SK-N-SH (cell line): ENCODE measurements around the gene BCL11B. TPM values are rescaled to one million over a fixed set of nuclear protein-coding genes. Genes with fewer than 3 reads are reported as not detected.

Experiments used
- CTCF ChIA-PET: fragments of 300-600, 350-600 bp; formaldehyde crosslinking; extraction: SDS; loops from one replicate; lab custom pipeline; 2021; lab: Yijun Ruan, JAX
- POLR2A ChIA-PET: fragments of 350-600 bp; sonication (Branson Sonifier 250); formaldehyde crosslinking; extraction: SDS; loops from one replicate; lab custom pipeline; 2020; ENCODE audit warnings: antibody characterized with exemption, inconsistent platforms; lab: Yijun Ruan, JAX
- DNase-seq: peaks from one replicate; pipeline ENCODE4 v3.0.0; 2012
- H2AFZ ChIP-seq: fragments of 200-600 bp; sonication (generic); 2 replicates; pipeline ENCODE4 v1.8.1; 2016; ENCODE audit warnings: antibody characterized with exemption, mild to moderate bottlenecking, low read depth
- H3F3A ChIP-seq: fragments of 200-600 bp; sonication (generic); replicated peaks from 2 replicates; pipeline ENCODE3; 2016; ENCODE audit warnings: antibody characterized with exemption, mild to moderate bottlenecking; ENCODE audit not compliant: insufficient read depth
- H3K27ac ChIP-seq, 2 experiments: fragments of 200-500 bp in 1 of 2; fragments of 200-600 bp in 1 of 2; sonication (Bioruptor generic) in 1 of 2; sonication (generic), shearing (Covaris generic) in 1 of 2; 2 replicates each; pipeline versions ENCODE4 v1.5.1 to v1.6.1; 2014 to 2016; ENCODE audit warnings: low read depth in 2 of 2, inconsistent platforms in 1 of 2, low read length in 1 of 2, mild to moderate bottlenecking in 1 of 2, mixed read lengths in 1 of 2
- H3K27me3 ChIP-seq: fragments of 200-600 bp; sonication (generic), shearing (Covaris generic); 2 replicates; pipeline ENCODE4 v1.6.1; 2016; ENCODE audit warnings: mixed run types; ENCODE audit not compliant: insufficient read depth
- H3K36me3 ChIP-seq, 2 experiments: fragments of 200-500 bp in 1 of 2; fragments of 200-600 bp in 1 of 2; sonication (Bioruptor generic) in 1 of 2; sonication (generic) in 1 of 2; replicated peaks in 1 of 2; 2 replicates each; pipeline versions ENCODE3 to v1.5.1; 2014 to 2016; ENCODE audit warnings: low read length in 1 of 2, mild to moderate bottlenecking in 1 of 2; ENCODE audit not compliant: insufficient read depth in 2 of 2, control insufficient read depth in 1 of 2
- H3K4me1 ChIP-seq, 2 experiments: fragments of 200-500 bp in 1 of 2; fragments of 200-600 bp in 1 of 2; sonication (Bioruptor generic) in 1 of 2; sonication (generic), shearing (Covaris generic) in 1 of 2; 2 replicates each; pipeline versions ENCODE4 v1.5.1 to v1.6.1; 2014 to 2016; ENCODE audit warnings: low read depth in 1 of 2, low read length in 1 of 2, mixed run types in 1 of 2; ENCODE audit not compliant: insufficient read depth in 2 of 2, control insufficient read depth in 1 of 2
- H3K4me2 ChIP-seq: fragments of 200-600 bp; sonication (generic), shearing (Covaris generic); 2 replicates; pipeline ENCODE4 v1.6.1; 2017; ENCODE audit warnings: mixed run types
- H3K4me3 ChIP-seq, 2 experiments: fragments of 200-500 bp in 1 of 2; fragments of 200-600 bp in 1 of 2; sonication (Bioruptor generic) in 1 of 2; sonication (generic), shearing (Covaris generic) in 1 of 2; 2 replicates each; pipeline versions ENCODE4 v1.5.1 to v1.8.1; 2014 to 2016; ENCODE audit warnings: low read depth in 2 of 2, inconsistent platforms in 1 of 2, low read length in 1 of 2, mild to moderate bottlenecking in 1 of 2, mixed read lengths in 1 of 2, moderate library complexity in 1 of 2
- H3K79me2 ChIP-seq: fragments of 200-600 bp; sonication (generic); 2 replicates; pipeline ENCODE4 v1.8.1; 2017; ENCODE audit warnings: mild to moderate bottlenecking; ENCODE audit not compliant: insufficient read depth
- H3K9ac ChIP-seq: fragments of 200-600 bp; sonication (generic); 2 replicates; pipeline ENCODE4 v1.6.1; 2017; ENCODE audit warnings: mixed run types
- H3K9me2 ChIP-seq: fragments of 200-600 bp; sonication (generic); 2 replicates; pipeline ENCODE4 v1.6.1; 2017; ENCODE audit warnings: mixed run types
- H3K9me3 ChIP-seq: fragments of 200-600 bp; sonication (generic); 2 replicates; pipeline ENCODE4 v1.6.1; 2017; ENCODE audit warnings: mixed run types, mild to moderate bottlenecking, moderate library complexity
- H4K20me1 ChIP-seq: fragments of 200-600 bp; sonication (generic); 2 replicates; pipeline ENCODE4 v1.6.1; 2017; ENCODE audit warnings: mild to moderate bottlenecking, mixed run types; ENCODE audit not compliant: insufficient read depth
- CHD2 ChIP-seq: fragments of 150-350 bp; IDR thresholded peaks from 2 replicates; pipeline ENCODE4 v1.6.1; 2018; ENCODE audit warnings: low read length; ENCODE audit not compliant: partially characterized antibody
- CTCF ChIP-seq: fragments of 200-600 bp; sonication (generic); IDR thresholded peaks from 2 replicates; pipeline ENCODE4 v1.6.1; 2017; ENCODE audit warnings: antibody characterized with exemption, mild to moderate bottlenecking, moderate library complexity
- EP300 ChIP-seq, 2 experiments: IDR thresholded peaks; 2 replicates each; pipeline versions ENCODE4 v1.4.0 to v1.6.1; 2012; ENCODE audit warnings: borderline replicate concordance in 1 of 2, low read depth in 1 of 2, low read length in 1 of 2
- EZH2phosphoT487 ChIP-seq: fragments of 200-600 bp; sonication (generic); IDR thresholded peaks from 2 replicates; pipeline ENCODE4 v1.6.1; 2017; ENCODE audit warnings: low read depth, mixed run types, mild to moderate bottlenecking, antibody characterized with exemption, moderate library complexity, borderline replicate concordance
- FOSL2 ChIP-seq: IDR thresholded peaks from 2 replicates; pipeline ENCODE4 v1.4.0; 2012; ENCODE audit warnings: low read depth, mild to moderate bottlenecking, moderate library complexity, borderline replicate concordance
- FOXJ3 ChIP-seq: sonication (generic); formaldehyde crosslinking; IDR thresholded peaks from 2 replicates; pipeline ENCODE4 v1.5.1; 2020; ENCODE audit warnings: mild to moderate bottlenecking, missing genetic modification reagents
- FOXM1 ChIP-seq: IDR thresholded peaks from 2 replicates; pipeline ENCODE4 v1.4.0; 2012; ENCODE audit warnings: low read depth, mild to moderate bottlenecking
- GATA2 ChIP-seq: sonication (generic); formaldehyde crosslinking; IDR thresholded peaks from 2 replicates; pipeline ENCODE4 v1.5.0; 2020; ENCODE audit warnings: mild to moderate bottlenecking, missing genetic modification reagents
- MXI1 ChIP-seq: IDR thresholded peaks from 2 replicates; pipeline ENCODE4 v1.6.1; 2012; ENCODE audit warnings: mild to moderate bottlenecking, low read depth, low read length, improper control_type of control experiment
- NFIC ChIP-seq: IDR thresholded peaks from 2 replicates; pipeline ENCODE4 v1.4.0; 2012; ENCODE audit warnings: borderline replicate concordance
- NRF1 ChIP-seq: IDR thresholded peaks from 2 replicates; pipeline ENCODE4 v1.6.1; 2012; ENCODE audit warnings: low read depth, mild to moderate bottlenecking, low read length
- RAD21 ChIP-seq: IDR thresholded peaks from 2 replicates; pipeline ENCODE4 v1.6.1; 2012; ENCODE audit warnings: mild to moderate bottlenecking, low read length
- RFX5 ChIP-seq: IDR thresholded peaks from 2 replicates; pipeline ENCODE4 v1.6.1; 2012; ENCODE audit warnings: mild to moderate bottlenecking, improper control_type of control experiment, low read length
- RXRA ChIP-seq: IDR thresholded peaks from 2 replicates; pipeline ENCODE4 v1.4.0; 2012; ENCODE audit warnings: low read depth, mild to moderate bottlenecking, borderline replicate concordance
- SMC3 ChIP-seq: IDR thresholded peaks from 2 replicates; pipeline ENCODE4 v1.6.1; 2012; ENCODE audit warnings: low read depth, low read length, improper control_type of control experiment
- USF2 ChIP-seq: fragments of 150-350 bp; IDR thresholded peaks from 2 replicates; pipeline ENCODE4 v1.6.1; 2017; ENCODE audit warnings: antibody characterized with exemption, low read length, low read depth, borderline replicate concordance
- YY1 ChIP-seq: IDR thresholded peaks from 2 replicates; pipeline ENCODE4 v1.4.0; 2012; ENCODE audit warnings: low read depth, mild to moderate bottlenecking
- ZBTB33 ChIP-seq: IDR thresholded peaks from 2 replicates; pipeline ENCODE4 v1.4.0; 2012; ENCODE audit warnings: low read depth, borderline replicate concordance
- WGBS: methylation state at CpG from one replicate; pipeline ENCODE4 v1.1.6; 2017; ENCODE audit warnings: low lambda C conversion rate; 5-methylcytosine and 5-hydroxymethylcytosine counted together
- polyA plus RNA-seq, 3 experiments: library from polyadenylated mRNA; depleted of rRNA; stranded (reverse); fragments of >200 nt; gene quantifications; 2 replicates each; pipeline ENCODE4 v1.2.3, GENCODE V29; 2012

BCL11B gene
- polyA plus RNA-seq, 1 of the 3 experiments (the other 2 are of a cell fraction) = not detected

DNA sequence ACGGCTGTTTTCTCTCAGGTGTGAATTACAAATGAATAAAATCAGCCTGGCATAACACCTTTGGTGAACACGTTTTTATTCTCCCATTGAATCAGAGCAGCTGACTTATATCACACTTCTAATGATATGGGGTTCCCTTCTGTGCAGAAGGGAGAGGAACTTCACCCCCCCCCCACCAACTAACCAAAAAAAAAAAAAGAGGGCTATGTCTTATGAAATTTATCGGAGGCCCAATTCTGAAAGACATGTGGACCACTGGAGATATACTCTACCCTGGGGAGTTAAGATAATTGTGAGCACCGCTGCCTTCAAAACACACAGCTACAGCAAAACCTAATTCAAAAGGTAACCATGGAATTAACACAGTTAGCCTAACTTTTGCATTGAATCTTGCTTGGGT lies 4.6 kb downstream of the BCL11B start:
- H3K79me2 ChIP-seq = no peaks in the 10 kb centered on the region
- ChIA-PET CTCF (interaction anchor here (0.9 to 4.2 kb wide), 14 partner anchors 8 to 1125 kb away, joined by 3 to 20 read pairs (median 5); no protein-coding TSS in a partner anchor), POLR2A (no interaction called here)
- no peaks in the 10 kb centered on the region for H4K20me1 ChIP-seq
- peaks cover 76% of the 10 kb centered on the region for H3K27me3 ChIP-seq
- H3K9me3 ChIP-seq = no peaks in the 10 kb centered on the region
- no peaks in the 10 kb centered on the region; a peak in 2 of 4 replicates for H3K4me1 ChIP-seq
- DNase-seq = no peak
- TF ChIP-seq MXI1 (no peak), ZBTB33 (no peak), CTCF (no peak), RFX5 (no peak), USF2 (no peak), FOSL2 (no peak), EP300 (IDR thresholded peaks at IDR 0.05; ENCODE audit: borderline replicate concordance in 1 of 2, low read depth in 1 of 2, low read length in 1 of 2) (no peak), GATA2 (CRISPR knock-in tag) (no peak), NFIC (no peak), FOXM1 (no peak), CHD2 (no peak), EZH2phosphoT487 (no peak), FOXJ3 (CRISPR knock-in tag) (no peak), RAD21 (no peak), YY1 (no peak), NRF1 (no peak), SMC3 (no peak), RXRA (no peak)
- H3K4me3 ChIP-seq = no peak overlapping the region
- no peak overlapping the region for H3K9ac ChIP-seq
- H3K9me2 ChIP-seq = no peaks in the 10 kb centered on the region
- no peak overlapping the region for H3K27ac ChIP-seq
- H3K36me3 ChIP-seq = no peaks in the 10 kb centered on the region
- H2AFZ ChIP-seq = no peak overlapping the region
- WGBS = 8% methylated on average over 4 of the region's 4 CpGs
- no peak overlapping the region for H3K4me2 ChIP-seq
- H3F3A ChIP-seq = no peaks in the 10 kb centered on the region
